ENCODE results near the gene GPR176.
"Not testable (repeated sequence)": the region's sequence is repeated elsewhere in the genome, so short reads cannot be mapped to it uniquely, and the experiment has no call there.

Gene GPR176

DNA sequence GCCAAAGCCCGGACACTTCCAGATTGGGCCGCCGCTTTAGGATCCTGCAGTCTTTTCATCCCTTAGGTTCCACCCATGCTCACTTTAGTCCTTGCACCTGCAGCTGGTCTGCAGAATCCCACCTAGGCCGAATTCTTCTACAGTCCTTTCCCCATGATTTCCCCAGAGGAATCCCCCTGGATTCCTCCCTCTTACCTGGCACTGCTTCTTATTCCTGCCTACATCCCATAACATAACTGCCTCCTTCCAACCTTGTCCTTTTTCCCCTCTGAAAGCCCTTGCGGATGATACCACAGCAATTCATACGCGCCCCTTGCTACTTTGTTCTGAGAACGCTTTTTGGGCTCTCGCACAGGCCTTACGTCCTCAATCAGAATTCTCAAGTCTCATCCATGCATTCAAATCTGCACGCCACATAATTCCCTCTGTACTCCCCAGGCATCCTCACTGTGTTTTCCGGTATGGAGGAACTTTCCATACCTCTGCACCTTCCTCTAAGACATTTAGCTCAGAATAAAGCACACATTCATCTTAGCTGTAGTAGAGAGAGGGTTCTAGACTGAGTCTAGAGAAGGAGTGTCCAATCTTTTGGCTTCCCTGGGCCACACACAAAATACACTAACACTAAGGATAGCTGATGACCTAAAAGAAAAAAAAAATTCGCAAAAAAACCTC, 14.5 kb upstream of the GPR176 start:
- peak; percentile 15 for DNase-seq

- DNase-seq: no peak
Measured at GRCh38 chr15:39931615-39932014, 11.5 kb upstream of the GPR176 start.

GRCh38 chr15:39926526-39926925, 6.5 kb upstream of the GPR176 start:
- no peak for DNase-seq

DNA sequence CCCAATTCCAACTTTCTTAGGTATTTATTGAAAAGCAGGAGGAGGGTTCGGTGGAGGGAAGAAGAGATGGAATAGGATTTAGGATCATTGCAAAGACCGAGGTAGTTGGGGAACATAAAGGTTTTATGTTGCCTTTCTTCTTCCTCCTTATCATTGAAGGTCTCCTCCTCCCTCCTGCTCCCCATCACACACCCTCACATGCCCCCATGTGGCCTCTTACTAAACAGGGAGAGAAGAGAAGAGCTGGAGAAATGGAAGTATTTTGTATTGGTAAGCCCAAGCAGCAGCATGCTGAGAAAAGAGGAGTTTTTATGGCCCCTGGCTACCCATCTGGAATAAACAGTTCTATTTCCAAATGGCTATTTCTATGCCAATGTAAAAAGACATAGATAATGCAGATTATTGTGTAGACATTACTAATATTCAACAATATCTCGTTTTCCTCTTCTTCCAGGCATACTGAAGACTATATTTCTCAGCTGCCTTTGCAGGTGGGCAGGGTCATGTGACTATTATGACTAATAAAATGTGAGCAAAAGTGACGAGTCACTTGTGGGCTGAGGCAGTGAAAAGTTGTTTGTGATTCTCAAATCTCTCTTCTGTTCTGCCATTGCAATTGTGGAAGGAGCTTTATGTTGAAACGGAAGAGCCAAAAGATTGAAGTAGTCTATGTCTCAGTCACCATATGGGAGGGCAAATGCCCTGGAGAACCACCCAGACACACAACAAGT, 5.2 kb upstream of the GPR176 start:
- no peak for DNase-seq

DNA sequence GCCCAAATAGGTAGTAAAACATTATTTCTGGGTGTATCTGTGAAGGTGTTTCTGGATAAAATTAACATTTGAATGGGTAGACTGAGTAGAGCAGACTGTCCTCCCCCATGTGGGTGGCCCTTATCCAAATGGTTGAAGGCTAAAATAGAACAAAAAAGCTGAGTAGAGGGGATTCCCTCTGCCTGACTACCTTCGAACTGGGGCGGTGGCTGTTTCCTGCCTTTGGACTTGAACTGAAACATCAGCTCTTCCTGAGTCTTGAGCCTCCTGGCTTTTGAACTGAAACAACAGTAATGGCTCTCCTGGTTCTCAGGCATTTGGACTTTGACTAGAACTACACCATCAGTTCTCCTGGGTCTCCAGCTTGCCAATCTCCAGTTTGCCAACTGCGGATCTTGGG, 4.4 kb upstream of the GPR176 start:
- DNase-seq: no peak

DNA sequence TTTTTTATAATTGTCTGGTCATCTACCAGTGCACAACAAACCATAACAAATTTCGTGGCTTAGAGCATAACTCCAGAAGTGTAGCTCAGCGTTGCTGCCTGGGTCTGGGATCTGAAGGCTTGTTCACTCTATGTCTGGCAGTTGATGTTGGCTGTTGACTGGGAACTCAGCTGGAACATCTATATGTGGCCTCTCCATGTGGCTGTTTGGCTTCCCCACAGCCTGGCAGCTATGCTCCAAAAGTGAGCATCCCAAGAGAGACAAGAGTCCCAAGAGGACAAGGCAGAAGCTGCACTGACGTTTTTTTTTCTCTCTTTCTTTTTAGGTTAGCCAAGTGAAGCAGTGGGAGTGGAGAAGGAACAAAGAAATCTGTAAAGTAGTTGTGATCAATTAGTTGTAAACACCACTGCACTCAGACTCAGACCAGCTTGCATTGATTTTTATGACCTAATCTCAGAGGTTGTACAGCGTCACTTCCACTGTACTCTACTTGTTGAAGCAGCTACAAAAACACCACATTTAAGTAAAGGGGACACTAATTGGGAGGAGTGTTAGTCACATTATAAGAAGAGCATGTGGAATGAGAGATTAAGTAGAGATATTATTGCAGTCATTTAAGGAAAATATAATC, 2.5 kb upstream of the GPR176 start:
- DNase-seq: no peak

GRCh38 chr15:39921274-39921638, 1.2 kb upstream of the GPR176 start:
- DNase-seq: no peak

DNA sequence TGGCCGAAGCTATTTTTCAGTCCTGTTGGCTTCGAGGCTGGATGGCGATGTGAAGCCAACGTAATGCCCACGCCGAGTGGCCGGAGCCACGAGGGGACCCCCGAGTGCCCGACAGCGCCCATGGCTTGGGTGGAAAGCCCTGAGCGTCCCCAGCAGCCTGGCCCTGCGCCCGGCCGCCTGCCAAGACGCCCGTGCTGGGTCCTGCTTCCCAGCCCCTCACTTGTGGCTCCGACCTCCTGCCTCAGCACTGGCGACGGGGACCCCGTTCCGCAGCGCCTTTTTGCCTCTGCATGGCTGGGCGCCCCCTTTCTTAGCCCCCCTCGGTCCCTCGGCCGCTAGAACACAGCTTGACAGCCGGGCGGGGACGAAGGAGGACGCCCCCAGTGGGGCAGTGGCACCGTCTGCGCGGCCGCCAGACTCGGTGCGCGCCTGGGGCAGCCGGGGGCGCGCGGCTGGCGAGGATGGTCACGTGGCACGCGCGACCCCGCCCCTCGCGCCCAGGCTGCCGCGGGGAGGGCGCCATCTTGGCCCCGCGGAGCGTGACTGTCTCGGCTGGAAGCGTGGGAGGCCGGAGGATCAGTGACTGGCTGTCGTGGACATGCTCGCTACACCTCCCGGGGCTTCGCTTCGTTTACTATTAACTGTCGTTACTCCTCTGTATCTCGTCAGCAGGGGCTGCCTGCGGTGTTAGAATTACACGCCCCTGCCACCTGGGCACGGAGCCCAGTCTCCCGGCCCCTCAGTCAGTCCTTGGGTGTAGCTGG, 626 bp upstream of the GPR176 start:
- DNase-seq: peak; percentile 83

DNA sequence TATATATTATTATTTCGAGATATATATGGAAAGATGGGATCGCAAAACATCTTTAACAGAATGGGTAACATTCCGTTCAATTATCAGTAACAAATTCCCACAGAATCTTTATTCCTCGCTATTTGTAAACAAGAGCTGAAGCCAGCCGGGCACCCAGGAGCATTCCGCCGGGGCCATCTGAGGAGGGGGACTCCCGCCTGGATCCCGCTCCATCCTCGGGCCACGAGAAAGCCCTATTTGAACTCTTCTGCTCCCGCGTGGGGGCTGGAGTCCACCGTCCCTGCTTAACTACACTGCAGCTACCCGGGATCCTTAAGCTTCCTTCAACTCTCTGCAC, 687 bp downstream of the GPR176 start:
- DNase-seq: no peak

DNA sequence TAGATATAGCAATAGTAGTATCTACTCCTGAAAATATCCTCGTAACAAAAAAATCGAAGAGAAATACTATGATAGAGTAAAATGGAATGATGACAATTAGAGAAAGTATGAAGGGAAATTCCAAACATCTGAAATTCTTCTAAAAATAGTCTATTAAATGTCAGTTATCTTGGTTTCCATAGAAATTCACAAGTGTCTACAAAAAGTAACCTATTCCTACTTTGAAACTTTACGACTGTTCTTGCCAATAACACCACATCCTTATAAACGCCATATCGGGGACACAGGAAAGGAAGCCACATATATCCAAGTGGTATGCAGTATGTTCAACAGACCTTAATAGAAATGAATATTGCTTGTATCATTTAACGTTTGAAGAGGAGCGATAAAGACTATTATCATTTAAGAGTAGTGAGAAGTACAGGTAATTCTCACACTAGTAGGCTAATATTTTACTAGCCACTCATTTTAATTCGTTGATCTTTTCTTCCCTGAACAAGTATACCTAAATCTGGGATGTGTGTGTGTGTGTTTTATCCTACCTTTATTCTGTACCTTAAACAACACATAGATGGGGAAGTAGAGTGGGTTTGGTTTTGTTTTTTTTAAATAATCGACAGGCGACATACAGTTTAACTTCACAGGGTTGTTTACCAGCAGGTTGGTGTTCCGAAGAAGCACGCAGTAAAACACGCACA, 1.2 kb downstream of the GPR176 start:
- DNase-seq: no peak

DNA sequence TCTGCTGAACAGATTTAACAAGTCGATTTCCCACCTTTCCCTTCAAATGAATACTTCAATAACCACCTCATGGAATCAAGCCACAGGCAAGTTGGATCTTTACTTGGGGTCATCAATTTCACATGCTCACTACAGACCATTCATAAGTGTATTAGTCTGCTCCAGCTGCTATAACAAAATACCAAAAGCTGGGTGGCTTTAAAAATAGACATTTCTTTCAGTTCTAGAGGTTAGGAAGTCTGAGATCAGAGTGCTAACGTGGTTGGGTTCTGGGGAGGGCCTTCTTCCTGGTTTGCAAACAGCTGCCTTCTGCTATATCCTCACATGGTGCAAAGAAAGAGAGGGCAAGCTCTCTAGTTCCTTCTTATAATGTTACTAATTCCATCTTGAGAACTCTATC, 5.1 kb downstream of the GPR176 start:
- DNase-seq: no peak

- DNase-seq: no peak
Measured at GRCh38 chr15:39909007-39909406, 11.1 kb downstream of the GPR176 start.

DNA sequence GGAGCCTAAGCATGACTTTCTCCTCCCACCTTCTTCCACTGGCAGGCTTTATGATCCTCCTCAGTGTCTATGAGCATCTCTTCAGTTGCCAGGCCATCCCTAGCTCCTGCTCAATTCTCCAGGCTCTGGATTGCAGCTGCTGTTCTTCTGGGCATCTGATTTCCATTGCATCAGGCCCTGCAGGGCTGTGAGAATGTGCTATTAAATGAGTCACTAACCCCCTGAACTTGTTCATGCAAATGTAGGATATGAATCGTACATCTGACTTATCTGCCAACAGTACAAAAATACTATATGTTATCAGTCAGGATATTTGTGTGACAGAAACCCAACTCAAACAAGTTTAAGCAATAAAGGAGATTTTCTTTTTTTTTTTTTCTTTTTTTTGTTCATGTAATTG, 11.9 kb downstream of the GPR176 start:
- DNase-seq: no peak

GRCh38 chr15:39907216-39907615, 12.8 kb downstream of the GPR176 start:
- no peak for DNase-seq

- no peak for DNase-seq
Measured at GRCh38 chr15:39904115-39904514, 16.0 kb downstream of the GPR176 start.

- DNase-seq: no peak
Measured at GRCh38 chr15:39898317-39898716, 21.7 kb downstream of the GPR176 start.

GRCh38 chr15:39896846-39897245, 23.2 kb downstream of the GPR176 start:
- DNase-seq: no peak

- DNase-seq: no peak
Measured at GRCh38 chr15:39896101-39896500, 24.0 kb downstream of the GPR176 start.

DNA sequence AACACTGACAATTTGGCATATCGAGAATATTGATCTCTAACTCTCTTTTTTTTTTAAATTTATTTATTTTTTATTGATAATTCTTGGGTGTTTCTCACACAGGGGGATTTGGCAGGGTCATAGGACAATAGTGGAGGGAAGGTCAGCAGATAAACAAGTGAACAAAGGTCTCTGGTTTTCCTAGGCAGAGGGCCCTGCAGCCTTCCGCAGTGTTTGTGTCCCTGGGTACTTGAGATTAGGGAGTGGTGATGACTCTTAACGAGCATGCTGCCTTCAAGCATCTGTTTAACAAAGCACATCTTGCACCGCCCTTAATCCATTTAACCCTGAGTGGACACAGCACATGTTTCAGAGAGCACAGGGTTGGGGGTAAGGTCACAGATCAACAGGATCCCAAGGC, 27.0 kb downstream of the GPR176 start:
- DNase-seq: not testable (repeated sequence)

DNA sequence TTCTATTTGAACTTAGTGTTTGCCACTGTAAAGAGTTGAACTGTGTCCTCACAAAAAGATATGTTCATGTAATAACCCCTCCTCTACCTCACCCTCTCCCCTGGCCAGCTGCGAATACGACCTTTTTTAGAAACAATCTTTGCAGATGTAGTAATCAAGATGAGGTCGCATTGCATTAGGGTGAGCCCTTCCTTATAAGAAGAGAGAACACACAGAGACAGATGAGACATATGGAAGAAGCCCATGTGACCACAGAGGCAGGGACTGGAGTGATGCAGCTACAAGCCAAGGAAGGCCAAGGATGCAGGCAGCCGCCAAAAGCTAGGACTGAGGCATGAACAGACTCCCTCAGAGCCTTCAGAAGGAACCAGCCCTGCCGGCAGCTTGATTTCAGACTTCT, 27.6 kb downstream of the GPR176 start:
- DNase-seq: no peak

GRCh38 chr15:39890621-39891020, 29.4 kb downstream of the GPR176 start:
- DNase-seq: no peak

DNA sequence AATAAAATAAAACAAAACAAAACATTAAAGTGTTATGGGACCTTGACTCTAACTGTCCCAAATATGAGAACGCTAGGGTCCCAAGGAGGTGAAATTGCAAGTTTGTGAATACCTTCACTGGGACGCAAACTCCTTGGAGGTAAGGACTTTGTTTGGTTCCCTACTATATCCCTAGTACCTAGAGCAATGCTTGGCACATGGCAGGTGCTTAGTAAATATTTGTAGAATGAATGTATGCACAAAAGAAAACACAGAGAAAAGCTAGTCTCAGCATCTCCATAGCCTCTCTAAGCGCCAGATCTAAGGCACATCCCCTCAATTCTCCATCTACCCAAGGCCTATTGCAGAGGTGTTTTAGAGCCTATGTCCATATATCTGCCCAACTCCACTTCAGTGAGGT, 30.5 kb downstream of the GPR176 start:
- no peak for DNase-seq

GRCh38 chr15:39888809-39889208, 31.3 kb downstream of the GPR176 start:
- DNase-seq: no peak

Data from CD4-positive, alpha-beta T cell treated with Interleukin-6 for 4 hours (primary cell).